GM12872 (cell line): ENCODE data around the gene SLC1A2.

ENCODE experiments used
- CTCF ChIP-seq: IDR thresholded peaks from 3 replicates; pipeline ENCODE4 v1.5.1; 2011; ENCODE audit warnings: low read depth, mild to moderate bottlenecking, low read length, moderate library complexity; ENCODE audit not compliant: insufficient read depth

SLC1A2 gene

GRCh38 chr11:35210876-35211546 lies 208.3 kb downstream of the SLC1A2 start:
- TF ChIP-seq CTCF: no peak

- no peak for TF ChIP-seq CTCF
These were observed 210.6 kb downstream of the SLC1A2 start for GRCh38 chr11:35208795-35209194.

- no peak for TF ChIP-seq CTCF
These were observed 211.6 kb downstream of the SLC1A2 start for GRCh38 chr11:35207471-35208403.

GRCh38 chr11:35206616-35207015 lies 212.7 kb downstream of the SLC1A2 start:
- no peak for TF ChIP-seq CTCF

GRCh38 chr11:35204614-35205013 lies 214.7 kb downstream of the SLC1A2 start:
- no peak for TF ChIP-seq CTCF
